Osteocyte (in vitro differentiated cells): Measurements from ENCODE around the gene JMJD7. TPM values are rescaled to one million over a fixed set of nuclear protein-coding genes. Genes with fewer than 3 reads are reported as not detected.
A peak's percentile ranks its signal among the peaks of the same experiment; 100 is the strongest.

Experiments used
- DNase-seq: peaks from one replicate; pipeline ENCODE4 v3.0.0; 2021; ENCODE audit warnings: mixed read lengths; ENCODE audit not compliant: unreplicated experiment; ENCODE audit errors: extremely low spot score
- H3K27ac Mint-ChIP-seq: one replicate; pipeline ENCODE4 v1.8.0; 2021; ENCODE audit warnings: mild to moderate bottlenecking, mixed read lengths; ENCODE audit not compliant: unreplicated experiment
- H3K27me3 Mint-ChIP-seq: one replicate; pipeline ENCODE4 v1.8.0; 2021; ENCODE audit warnings: mixed read lengths; ENCODE audit not compliant: unreplicated experiment
- H3K36me3 Mint-ChIP-seq: one replicate; pipeline ENCODE4 v1.8.0; 2021; ENCODE audit warnings: mixed read lengths; ENCODE audit not compliant: unreplicated experiment
- H3K4me1 Mint-ChIP-seq: one replicate; pipeline ENCODE4 v1.8.0; 2021; ENCODE audit warnings: mixed read lengths; ENCODE audit not compliant: unreplicated experiment
- H3K4me3 Mint-ChIP-seq: one replicate; pipeline ENCODE4 v1.8.0; 2021; ENCODE audit warnings: mild to moderate bottlenecking, moderate library complexity, mixed read lengths; ENCODE audit not compliant: unreplicated experiment
- H3K9me3 Mint-ChIP-seq: one replicate; pipeline ENCODE4 v1.8.0; 2021; ENCODE audit warnings: mixed read lengths; ENCODE audit not compliant: unreplicated experiment
- total RNA-seq: library from RNA; stranded (reverse); gene quantifications from 2 replicates; pipeline ENCODE4 v1.2.1, GENCODE V29; 2021
- TF ChIP-seq, protein P1 (sequence below): fragments of 200-600 bp; sonication (generic); IDR thresholded peaks from 2 replicates; pipeline ENCODE4 v1.5.0; 2021; ENCODE audit warnings: antibody characterized with exemption, mild to moderate bottlenecking, moderate library complexity

JMJD7 gene
- total RNA-seq, 1 donor from 2014 or later, result 14.0 TPM

- no peak for DNase-seq
- H3K36me3 Mint-ChIP-seq, result peaks cover 7% of the 10 kb centered on the region
- TF ChIP-seq, protein P1, sequence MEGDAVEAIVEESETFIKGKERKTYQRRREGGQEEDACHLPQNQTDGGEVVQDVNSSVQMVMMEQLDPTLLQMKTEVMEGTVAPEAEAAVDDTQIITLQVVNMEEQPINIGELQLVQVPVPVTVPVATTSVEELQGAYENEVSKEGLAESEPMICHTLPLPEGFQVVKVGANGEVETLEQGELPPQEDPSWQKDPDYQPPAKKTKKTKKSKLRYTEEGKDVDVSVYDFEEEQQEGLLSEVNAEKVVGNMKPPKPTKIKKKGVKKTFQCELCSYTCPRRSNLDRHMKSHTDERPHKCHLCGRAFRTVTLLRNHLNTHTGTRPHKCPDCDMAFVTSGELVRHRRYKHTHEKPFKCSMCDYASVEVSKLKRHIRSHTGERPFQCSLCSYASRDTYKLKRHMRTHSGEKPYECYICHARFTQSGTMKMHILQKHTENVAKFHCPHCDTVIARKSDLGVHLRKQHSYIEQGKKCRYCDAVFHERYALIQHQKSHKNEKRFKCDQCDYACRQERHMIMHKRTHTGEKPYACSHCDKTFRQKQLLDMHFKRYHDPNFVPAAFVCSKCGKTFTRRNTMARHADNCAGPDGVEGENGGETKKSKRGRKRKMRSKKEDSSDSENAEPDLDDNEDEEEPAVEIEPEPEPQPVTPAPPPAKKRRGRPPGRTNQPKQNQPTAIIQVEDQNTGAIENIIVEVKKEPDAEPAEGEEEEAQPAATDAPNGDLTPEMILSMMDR, result no peak
- no peak overlapping the region for H3K4me3 Mint-ChIP-seq
- H3K27ac Mint-ChIP-seq, result no peak overlapping the region
- peaks cover 43% of the 10 kb centered on the region for H3K4me1 Mint-ChIP-seq
- H3K9me3 Mint-ChIP-seq, result no peaks in the 10 kb centered on the region
- H3K27me3 Mint-ChIP-seq, result no peaks in the 10 kb centered on the region
Observed at GRCh38 chr15:41801185-41801584, 26.7 kb upstream of the JMJD7 start.

GRCh38 chr15:41801850-41802455, 25.9 kb upstream of the JMJD7 start:
- no peaks in the 10 kb centered on the region for H3K9me3 Mint-ChIP-seq
- TF ChIP-seq, protein P1, result no peak
- H3K36me3 Mint-ChIP-seq, result peaks cover 7% of the 10 kb centered on the region
- no peak for DNase-seq
- no peaks in the 10 kb centered on the region for H3K27me3 Mint-ChIP-seq
- H3K27ac Mint-ChIP-seq, result no peak overlapping the region
- peaks cover 43% of the 10 kb centered on the region for H3K4me1 Mint-ChIP-seq
- no peak overlapping the region for H3K4me3 Mint-ChIP-seq

DNA sequence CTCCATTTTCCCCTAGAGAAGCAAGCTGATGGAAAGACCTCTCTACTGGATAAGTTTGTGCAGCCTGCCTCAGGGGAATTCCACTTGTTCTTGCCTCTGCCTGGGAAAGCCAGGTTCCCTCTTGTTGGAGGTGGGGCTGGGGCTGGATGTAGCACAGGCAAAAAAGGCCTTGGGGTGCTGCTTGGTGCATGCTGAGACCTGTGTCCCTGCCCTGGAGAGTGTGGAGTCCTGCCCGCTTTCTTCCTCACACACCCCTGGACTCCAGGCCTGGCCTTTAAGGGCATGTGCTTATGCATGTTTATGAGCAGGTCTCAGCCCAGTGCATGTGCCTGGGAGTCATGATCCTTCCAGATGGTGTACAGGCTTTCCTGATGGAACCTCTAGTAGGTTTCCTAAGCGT, 23.5 kb upstream of the JMJD7 start:
- TF ChIP-seq, protein P1, result no peak
- peaks cover 27% of the 10 kb centered on the region for H3K4me1 Mint-ChIP-seq
- no peak overlapping the region for H3K4me3 Mint-ChIP-seq
- H3K27me3 Mint-ChIP-seq, result no peaks in the 10 kb centered on the region
- no peak for DNase-seq
- peaks cover 7% of the 10 kb centered on the region for H3K36me3 Mint-ChIP-seq
- H3K27ac Mint-ChIP-seq, result peak overlapping the region; percentile 98
- H3K9me3 Mint-ChIP-seq, result no peaks in the 10 kb centered on the region

DNA sequence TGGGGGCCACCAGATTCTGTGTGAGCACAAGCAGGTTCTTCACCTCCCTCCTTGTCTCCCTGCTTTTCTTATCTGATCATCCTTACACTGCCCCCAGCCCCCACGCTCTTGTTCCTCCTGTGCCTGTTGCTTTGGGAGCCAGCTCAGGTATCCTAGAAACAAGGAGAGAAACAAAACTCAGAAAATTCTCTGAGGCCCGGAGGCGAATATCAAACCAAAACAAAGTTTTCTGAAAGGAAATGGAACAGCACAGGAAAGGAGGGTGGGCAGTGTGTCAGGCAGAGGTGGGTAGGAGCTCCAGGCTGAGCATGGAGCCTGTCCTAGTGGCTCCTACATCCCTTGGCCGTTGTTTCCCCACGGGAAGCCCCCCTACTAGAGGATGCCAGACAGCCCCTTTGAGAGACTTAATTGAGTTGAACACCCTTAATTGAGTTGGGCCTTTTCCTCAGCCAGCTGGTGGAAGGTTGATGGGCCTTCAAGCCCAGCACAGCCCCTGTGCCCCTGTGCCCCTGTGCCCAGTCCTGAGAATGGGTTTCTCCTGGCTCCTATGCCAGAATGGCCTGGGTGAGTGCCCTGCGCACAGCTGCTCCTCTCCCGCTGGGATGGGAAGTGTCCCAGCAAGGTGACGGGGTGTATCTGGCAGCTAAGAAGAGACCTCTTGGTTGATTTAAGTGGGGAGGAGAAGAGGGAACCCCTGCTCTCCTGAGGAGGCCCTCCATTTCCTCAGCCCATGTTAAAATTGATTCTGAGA, 22.8 kb upstream of the JMJD7 start:
- H3K27me3 Mint-ChIP-seq, result no peaks in the 10 kb centered on the region
- no peaks in the 10 kb centered on the region for H3K9me3 Mint-ChIP-seq
- TF ChIP-seq, protein P1, result no peak
- no peak overlapping the region for H3K4me3 Mint-ChIP-seq
- peaks cover 27% of the 10 kb centered on the region for H3K4me1 Mint-ChIP-seq
- no peak for DNase-seq
- H3K36me3 Mint-ChIP-seq, result peaks cover 5% of the 10 kb centered on the region
- peak overlapping the region; percentile 98 for H3K27ac Mint-ChIP-seq

- TF ChIP-seq, protein P1, result no peak
- Mint-ChIP-seq H3K9me3 (no peaks in the 10 kb centered on the region), H3K27me3 (no peaks in the 10 kb centered on the region), H3K4me1 (peaks cover 27% of the 10 kb centered on the region), H3K36me3 (no peaks in the 10 kb centered on the region), H3K4me3 (no peak overlapping the region), H3K27ac (peak overlapping the region; percentile 98)
- DNase-seq, result no peak
Observed at GRCh38 chr15:41805711-41806110, 22.2 kb upstream of the JMJD7 start.
